Endothelial cell of umbilical vein (primary cell): ENCODE measurements around the gene MAN2B2. TPM values are rescaled to one million over a fixed set of nuclear protein-coding genes. Genes with fewer than 3 reads are reported as not detected.

Experiments used
- BruUV-seq: library from RNA; stranded (reverse); fragments of 400-500 nt; replicated peaks from 2 replicates; lab custom pipeline; 2021; lab: Mats Ljungman, UMichigan
- CTCF ChIA-PET: fragments of 300-600, 350-600 bp; sonication (Branson Sonifier 250); formaldehyde crosslinking; loops from one replicate; lab custom pipeline; 2021; ENCODE audit warnings: antibody characterized with exemption, inconsistent platforms; lab: Charles Lee
- POLR2A ChIA-PET: fragments of 300-600, 350-600 bp; sonication (Branson Sonifier 250); formaldehyde crosslinking; loops from one replicate; lab custom pipeline; 2021; ENCODE audit warnings: antibody characterized with exemption, inconsistent platforms; lab: Charles Lee
- DNase-seq: peaks from one replicate; pipeline ENCODE4 v3.0.0-alpha.2; 2011; ENCODE audit warnings: low read depth, low spot score
- FAIRE-seq: peaks from 2 replicates; lab custom pipeline; 2011; peaks lifted over from hg19 to GRCh38; lab: Jason Lieb, UNC
- H2AFZ ChIP-seq: 2 replicates; pipeline ENCODE4 v1.6.0; 2012; ENCODE audit warnings: low read depth, low read length, control low read depth, inconsistent platforms
- H3K27ac ChIP-seq: 2 replicates; pipeline ENCODE4 v1.5.1; 2011; ENCODE audit warnings: low read depth, mild to moderate bottlenecking, control low read depth, low read length, moderate library complexity; ENCODE audit not compliant: insufficient read depth
- H3K27me3 ChIP-seq, 2 experiments: 2 replicates each; pipeline versions ENCODE4 v1.6.0 to v1.6.1; 2011; ENCODE audit warnings: low read length in 2 of 2, mixed read lengths in 1 of 2; ENCODE audit not compliant: control insufficient read depth in 2 of 2, insufficient read depth in 2 of 2
- H3K36me3 ChIP-seq, 2 experiments: 2 replicates in 1 of 2; 3 replicates in 1 of 2; pipeline ENCODE4 v1.5.1; 2011; ENCODE audit warnings: low read length in 2 of 2, mild to moderate bottlenecking in 1 of 2, moderate library complexity in 1 of 2; ENCODE audit not compliant: control insufficient read depth in 2 of 2, insufficient read depth in 2 of 2; ENCODE audit errors: extremely low read depth in 1 of 2
- H3K4me1 ChIP-seq: 3 replicates; pipeline ENCODE4 v1.5.1; 2011; ENCODE audit warnings: mild to moderate bottlenecking, low read length; ENCODE audit not compliant: control insufficient read depth, insufficient read depth; ENCODE audit errors: extremely low read depth
- H3K4me2 ChIP-seq: 2 replicates; pipeline ENCODE4 v1.6.1; 2011; ENCODE audit warnings: low read length, control low read depth, mixed read lengths; ENCODE audit not compliant: insufficient read depth
- H3K4me3 ChIP-seq, 3 experiments: fragments of 200-600 bp in 1 of 3; sonication (generic), shearing (Covaris generic) in 1 of 3; replicated peaks in 1 of 3; 2 replicates each; pipeline ENCODE4 v1.5.1; 2011 to 2016; ENCODE audit warnings: control low read depth in 3 of 3, low read length in 3 of 3, mild to moderate bottlenecking in 2 of 3, inconsistent platforms in 1 of 3, low read depth in 1 of 3, moderate library complexity in 1 of 3; ENCODE audit not compliant: insufficient read depth in 1 of 3
- H3K79me2 ChIP-seq: 2 replicates; pipeline ENCODE4 v1.6.0; 2012; ENCODE audit warnings: low read length, inconsistent platforms; ENCODE audit not compliant: control insufficient read depth, insufficient read depth
- H3K9ac ChIP-seq: replicated peaks from 2 replicates; pipeline ENCODE3; 2011; ENCODE audit warnings: low read length, control low read depth; ENCODE audit not compliant: insufficient read depth; ENCODE audit errors: extremely low read depth
- H3K9me1 ChIP-seq: replicated peaks from 3 replicates; pipeline ENCODE4 v1.6.0; 2011; ENCODE audit warnings: mild to moderate bottlenecking, low read length; ENCODE audit not compliant: control insufficient read depth, insufficient read depth; ENCODE audit errors: extremely low read depth
- H3K9me3 ChIP-seq: replicated peaks from 2 replicates; pipeline ENCODE4 v1.5.1; 2012; ENCODE audit warnings: low read length, inconsistent platforms; ENCODE audit not compliant: control insufficient read depth, insufficient read depth
- H4K20me1 ChIP-seq: replicated peaks from 2 replicates; pipeline ENCODE3; 2011; ENCODE audit warnings: mild to moderate bottlenecking, low read length; ENCODE audit not compliant: control insufficient read depth, insufficient read depth; ENCODE audit errors: extremely low read depth
- EZH2 ChIP-seq: IDR thresholded peaks from 2 replicates; pipeline ENCODE4 v1.6.1; 2012; ENCODE audit warnings: borderline replicate concordance, low read depth, mild to moderate bottlenecking, moderate library complexity, low read length, inconsistent platforms; ENCODE audit not compliant: severe bottlenecking
- FOS ChIP-seq: IDR thresholded peaks from 2 replicates; pipeline ENCODE4 v1.6.1; 2011; ENCODE audit warnings: mild to moderate bottlenecking, low read length, moderate library complexity, borderline replicate concordance; ENCODE audit not compliant: insufficient read depth
- GATA2 ChIP-seq: IDR thresholded peaks from 2 replicates; pipeline ENCODE4 v1.7.0; 2011; ENCODE audit warnings: low read depth, mild to moderate bottlenecking, moderate library complexity, mixed read lengths, low read length; ENCODE audit not compliant: insufficient read length, insufficient read depth
- JUN ChIP-seq: IDR thresholded peaks from 2 replicates; pipeline ENCODE4 v1.6.1; 2011; ENCODE audit warnings: borderline replicate concordance, low read depth; ENCODE audit not compliant: insufficient read length, insufficient read depth
- MYC ChIP-seq: IDR thresholded peaks from one replicate; pipeline ENCODE4 v1.6.1; 2011; ENCODE audit warnings: mild to moderate bottlenecking, low read depth, low read length
- POLR2A ChIP-seq: IDR thresholded peaks from 2 replicates; pipeline ENCODE4 v1.6.1; 2012; ENCODE audit warnings: low read depth, mild to moderate bottlenecking, control low read depth, low read length
- POLR2AphosphoS5 ChIP-seq: IDR thresholded peaks from 2 replicates; pipeline ENCODE4 v1.6.1; 2012; ENCODE audit warnings: low read depth, mild to moderate bottlenecking, control low read depth, low read length, moderate library complexity; ENCODE audit not compliant: insufficient read depth
- dilution Hi-C: fragments of 300-500 bp; cut with MboI; formaldehyde crosslinking; loops from one replicate; pipeline ENCODE4 v1.15.0; 2019; ENCODE audit warnings: low sequenced_read_pairs; ENCODE audit not compliant: extremely low pct_ligation_motif_present
- intact Hi-C: fragments of 100-400 bp; cut with micrococcal nuclease; formaldehyde crosslinking; loops from one replicate; pipeline ENCODE4 v1.10.0; 2022
- polyA plus RNA-seq, 4 experiments: library from polyadenylated mRNA; depleted of rRNA in 3 of 4; stranded (reverse) in 3 of 4; unstranded in 1 of 4; fragments of >200 nt; gene quantifications; 2 replicates each; pipeline versions ENCODE4 v1.2.1 to v1.2.3, GENCODE V29; 2011 to 2012; ENCODE audit warnings: missing spikeins in 1 of 4
- total RNA-seq: library from RNA; stranded (reverse); gene quantifications from 2 replicates; pipeline ENCODE4 v1.2.3, GENCODE V29; 2021
- TF ChIP-seq, protein P1 (sequence below): IDR thresholded peaks from 2 replicates; pipeline ENCODE4 v1.6.1; 2011; ENCODE audit not compliant: insufficient read depth, insufficient read length
- TF ChIP-seq, protein P2 (sequence below), 2 donors: IDR thresholded peaks; 1 replicate in 1 of 2; 2 replicates in 1 of 2; pipeline ENCODE4 v1.5.1; 2011; ENCODE audit warnings: low read length in 2 of 2, mild to moderate bottlenecking in 2 of 2, moderate library complexity in 2 of 2, control low read depth in 1 of 2, inconsistent platforms in 1 of 2, low read depth in 1 of 2; ENCODE audit not compliant: insufficient read depth in 1 of 2; ENCODE audit errors: extremely low read depth in 1 of 2

Gene MAN2B2
- total and polyA plus RNA-seq, 2 donors (not counting 3 experiments of a cell fraction or from before 2014, with no cell fraction given), result 15.7 to 25.1 TPM

- no TSS peak for BruUV-seq
- no peak overlapping the region for H2AFZ ChIP-seq
- H3K9ac ChIP-seq, result no peak overlapping the region
- TF ChIP-seq, protein P1, sequence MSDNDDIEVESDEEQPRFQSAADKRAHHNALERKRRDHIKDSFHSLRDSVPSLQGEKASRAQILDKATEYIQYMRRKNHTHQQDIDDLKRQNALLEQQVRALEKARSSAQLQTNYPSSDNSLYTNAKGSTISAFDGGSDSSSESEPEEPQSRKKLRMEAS, result no peak
- TF ChIP-seq POLR2A, result no peak
- TF ChIP-seq, protein P2, sequence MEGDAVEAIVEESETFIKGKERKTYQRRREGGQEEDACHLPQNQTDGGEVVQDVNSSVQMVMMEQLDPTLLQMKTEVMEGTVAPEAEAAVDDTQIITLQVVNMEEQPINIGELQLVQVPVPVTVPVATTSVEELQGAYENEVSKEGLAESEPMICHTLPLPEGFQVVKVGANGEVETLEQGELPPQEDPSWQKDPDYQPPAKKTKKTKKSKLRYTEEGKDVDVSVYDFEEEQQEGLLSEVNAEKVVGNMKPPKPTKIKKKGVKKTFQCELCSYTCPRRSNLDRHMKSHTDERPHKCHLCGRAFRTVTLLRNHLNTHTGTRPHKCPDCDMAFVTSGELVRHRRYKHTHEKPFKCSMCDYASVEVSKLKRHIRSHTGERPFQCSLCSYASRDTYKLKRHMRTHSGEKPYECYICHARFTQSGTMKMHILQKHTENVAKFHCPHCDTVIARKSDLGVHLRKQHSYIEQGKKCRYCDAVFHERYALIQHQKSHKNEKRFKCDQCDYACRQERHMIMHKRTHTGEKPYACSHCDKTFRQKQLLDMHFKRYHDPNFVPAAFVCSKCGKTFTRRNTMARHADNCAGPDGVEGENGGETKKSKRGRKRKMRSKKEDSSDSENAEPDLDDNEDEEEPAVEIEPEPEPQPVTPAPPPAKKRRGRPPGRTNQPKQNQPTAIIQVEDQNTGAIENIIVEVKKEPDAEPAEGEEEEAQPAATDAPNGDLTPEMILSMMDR (IDR thresholded peaks at IDR 0.05; ENCODE audit: extremely low read depth in 1 of 2, insufficient read depth in 1 of 2, low read depth in 1 of 2, low read length in 2 of 2), result no peak
- no peak for TF ChIP-seq GATA2
- no peak for TF ChIP-seq FOS
- no peak for TF ChIP-seq JUN
- TF ChIP-seq EZH2, result no peak
- no peak for TF ChIP-seq POLR2AphosphoS5
- no peak for TF ChIP-seq MYC
- H3K9me1 ChIP-seq, result no peaks in the 10 kb centered on the region
- no peak overlapping the region for H3K4me3 ChIP-seq
- DNase-seq (no peak), FAIRE-seq (no peak)
- no peaks in the 10 kb centered on the region for H3K9me3 ChIP-seq
- H3K4me2 ChIP-seq, result no peak overlapping the region
- no peak overlapping the region for H3K27ac ChIP-seq
- ChIA-PET CTCF (interaction anchor here (1.1 to 2.2 kb wide), 3 partner anchors 12 to 229 kb away, joined by 3 to 10 read pairs (median 4); no protein-coding TSS in a partner anchor), POLR2A (no interaction called here)
- peaks cover 32 to 41% of the 10 kb centered on the region in 2 experiments for H3K27me3 ChIP-seq
- intact Hi-C loops, result no loop called here
- no peaks in the 10 kb centered on the region for H3K36me3 ChIP-seq
- H4K20me1 ChIP-seq, result no peaks in the 10 kb centered on the region
- dilution Hi-C loops, result no loop called here
- no peaks in the 10 kb centered on the region for H3K4me1 ChIP-seq
- H3K79me2 ChIP-seq, result no peaks in the 10 kb centered on the region
Measured at GRCh38 chr4:6560416-6561172, 14.4 kb upstream of the MAN2B2 start.
